IMR-90 (cell line): Measurements from ENCODE around the gene LAMA2. TPM values are rescaled to one million over a fixed set of nuclear protein-coding genes. Genes with fewer than 3 reads are reported as not detected.
"Not testable (repeated sequence)": the region's sequence is repeated elsewhere in the genome, so short reads cannot be mapped to it uniquely, and the experiment has no call there.

Experiments
- ATAC-seq: fragments of 200-7000 bp; cut with Tn5 transposase; 2 replicates; pipeline ENCODE4 v1.9.1; 2020; ENCODE audit warnings: low read depth, mild to moderate bottlenecking, moderate library complexity
- BruUV-seq: library from RNA; stranded (reverse); fragments of 400-500 nt; replicated peaks from 2 replicates; lab custom pipeline; 2021; lab: Mats Ljungman, UMichigan
- CTCF ChIA-PET: fragments of 300-600 bp; formaldehyde crosslinking; extraction: SDS; loops from one replicate; lab custom pipeline; 2021; ENCODE audit warnings: antibody characterized with exemption; lab: Yijun Ruan, JAX
- POLR2A ChIA-PET: fragments of 300-600 bp; sonication (Branson Sonifier 250); formaldehyde crosslinking; loops from one replicate; lab custom pipeline; 2022; ENCODE audit warnings: antibody characterized with exemption; ENCODE audit not compliant: unreplicated experiment; lab: Charles Lee
- DNase-seq: peaks from one replicate; pipeline ENCODE4 v3.0.0; 2013
- H2AFZ ChIP-seq: replicated peaks from 2 replicates; pipeline ENCODE3; 2013; ENCODE audit warnings: low read length, mild to moderate bottlenecking; ENCODE audit not compliant: poor library complexity
- H2AK5ac ChIP-seq: 2 replicates; pipeline ENCODE4 v1.6.1; 2013; ENCODE audit warnings: low read depth, low read length, inconsistent platforms
- H2AK9ac ChIP-seq: replicated peaks from 2 replicates; pipeline ENCODE3; 2013; ENCODE audit warnings: mild to moderate bottlenecking, low read depth, low read length, moderate library complexity; ENCODE audit not compliant: poor library complexity
- H2BK120ac ChIP-seq: 2 replicates; pipeline ENCODE4 v1.6.1; 2013; ENCODE audit warnings: low read depth, low read length, inconsistent platforms
- H2BK15ac ChIP-seq: 3 replicates; pipeline ENCODE4 v1.6.1; 2013; ENCODE audit warnings: low read depth, low read length, inconsistent platforms
- H2BK20ac ChIP-seq: 2 replicates; pipeline ENCODE4 v1.6.1; 2013; ENCODE audit warnings: low read depth, mild to moderate bottlenecking, inconsistent platforms, low read length, moderate library complexity
- H2BK5ac ChIP-seq: 2 replicates; pipeline ENCODE4 v1.6.1; 2013; ENCODE audit warnings: mild to moderate bottlenecking, low read depth, low read length, inconsistent platforms; ENCODE audit not compliant: poor library complexity, severe bottlenecking
- H3K14ac ChIP-seq: replicated peaks from 2 replicates; pipeline ENCODE4 v1.6.1; 2013; ENCODE audit warnings: low read depth, low read length, inconsistent platforms
- H3K18ac ChIP-seq: 2 replicates; pipeline ENCODE4 v1.6.1; 2013; ENCODE audit warnings: low read depth, low read length, control low read depth
- H3K23ac ChIP-seq: 2 replicates; pipeline ENCODE4 v1.6.1; 2013; ENCODE audit warnings: low read depth, low read length, inconsistent platforms
- H3K27ac ChIP-seq: 2 replicates; pipeline ENCODE4 v1.5.1; 2013; ENCODE audit warnings: mild to moderate bottlenecking, control low read depth, low read length; ENCODE audit not compliant: insufficient read depth
- H3K27me3 ChIP-seq: 2 replicates; pipeline ENCODE4 v1.6.1; 2013; ENCODE audit warnings: low read length; ENCODE audit not compliant: control insufficient read depth, insufficient read depth
- H3K36me3 ChIP-seq: 2 replicates; pipeline ENCODE4 v1.6.1; 2013; ENCODE audit warnings: low read length, mixed read lengths; ENCODE audit not compliant: control insufficient read depth, insufficient read depth
- H3K4ac ChIP-seq: 2 replicates; pipeline ENCODE4 v1.6.1; 2013; ENCODE audit warnings: low read depth, low read length, inconsistent platforms
- H3K4me1 ChIP-seq: 2 replicates; pipeline ENCODE4 v1.6.1; 2013; ENCODE audit warnings: low read length, mixed read lengths; ENCODE audit not compliant: control insufficient read depth, insufficient read depth
- H3K4me2 ChIP-seq: 2 replicates; pipeline ENCODE4 v1.6.1; 2013; ENCODE audit warnings: low read depth, mild to moderate bottlenecking, control low read depth, low read length, moderate library complexity
- H3K4me3 ChIP-seq: 2 replicates; pipeline ENCODE4 v1.5.1; 2013; ENCODE audit warnings: low read depth, mild to moderate bottlenecking, control low read depth, low read length, moderate library complexity; ENCODE audit not compliant: insufficient read depth
- H3K56ac ChIP-seq: 2 replicates; pipeline ENCODE4 v1.6.1; 2013; ENCODE audit warnings: low read length, inconsistent platforms; ENCODE audit not compliant: insufficient read depth; ENCODE audit errors: extremely low read depth
- H3K79me1 ChIP-seq, 2 experiments: 2 replicates each; pipeline ENCODE4 v1.6.1; 2013; ENCODE audit warnings: low read length in 2 of 2, inconsistent platforms in 1 of 2, low read depth in 1 of 2
- H3K9ac ChIP-seq: 2 replicates; pipeline ENCODE4 v1.6.1; 2013; ENCODE audit warnings: low read depth, low read length, control low read depth
- H3K9me1 ChIP-seq: 2 replicates; pipeline ENCODE4 v1.6.1; 2013; ENCODE audit warnings: low read length, inconsistent platforms; ENCODE audit not compliant: insufficient read depth
- H3K9me3 ChIP-seq: 2 replicates; pipeline ENCODE4 v1.6.1; 2013; ENCODE audit warnings: low read length; ENCODE audit not compliant: control insufficient read depth, insufficient read depth
- H4K20me1 ChIP-seq: 2 replicates; pipeline ENCODE4 v1.6.1; 2013; ENCODE audit warnings: low read length, inconsistent platforms; ENCODE audit not compliant: insufficient read depth
- H4K5ac ChIP-seq: 2 replicates; pipeline ENCODE4 v1.6.1; 2013; ENCODE audit warnings: mild to moderate bottlenecking, low read depth, low read length, control low read depth
- H4K8ac ChIP-seq, 2 experiments: 2 replicates each; pipeline ENCODE4 v1.6.1; 2013; ENCODE audit warnings: low read depth in 2 of 2, low read length in 2 of 2, control low read depth in 1 of 2, inconsistent platforms in 1 of 2
- H4K91ac ChIP-seq: 2 replicates; pipeline ENCODE4 v1.6.1; 2013; ENCODE audit warnings: low read depth, low read length, inconsistent platforms; ENCODE audit not compliant: insufficient read depth
- CHD1 ChIP-seq: IDR thresholded peaks from 2 replicates; pipeline ENCODE4 v1.6.1; 2012; ENCODE audit warnings: low read depth, low read length, improper control_type of control experiment
- FOS ChIP-seq: fragments of 150-350 bp; IDR thresholded peaks from 2 replicates; pipeline ENCODE4 v1.6.1; 2016; ENCODE audit warnings: low read depth, low read length
- POLR2A ChIP-seq: IDR thresholded peaks from 2 replicates; pipeline ENCODE4 v1.6.1; 2012; ENCODE audit warnings: mild to moderate bottlenecking, low read depth, low read length
- SMC3 ChIP-seq: fragments of 150-350 bp; IDR thresholded peaks from 2 replicates; pipeline ENCODE4 v1.6.1; 2016; ENCODE audit warnings: low read depth, mild to moderate bottlenecking, antibody characterized with exemption, low read length, moderate library complexity
- WGBS, 2 experiments: methylation state at CpG; one replicate each; pipeline versions ENCODE4 v1.1.5 to v1.1.7; 2013; ENCODE audit warnings: missing lambda C conversion rate in 2 of 2; ENCODE audit not compliant: insufficient read length in 1 of 2; ENCODE audit errors: extremely low coverage in 2 of 2; 5-methylcytosine and 5-hydroxymethylcytosine counted together
- dilution Hi-C: fragments of 300-500 bp; cut with HindIII; formaldehyde crosslinking; loops from one replicate; pipeline ENCODE4 v1.14.3; 2018; ENCODE audit warnings: low sequenced_read_pairs; ENCODE audit not compliant: unreplicated experiment
- in situ Hi-C: fragments of 300-500 bp; cut with MboI; formaldehyde crosslinking; loops from 3 replicates; pipeline ENCODE4 v1.14.3; 2019; ENCODE audit warnings: low sequenced_read_pairs, inconsistent platforms, mixed read lengths
- intact Hi-C: fragments of 100-400 bp; cut with micrococcal nuclease; formaldehyde crosslinking; loops from 2 replicates; pipeline ENCODE4 v1.10.0; 2022
- polyA plus RNA-seq, 3 experiments: library from polyadenylated mRNA; depleted of rRNA; stranded (reverse); fragments of >200 nt; gene quantifications; 2 replicates each; pipeline ENCODE4 v1.2.3, GENCODE V29; 2012; ENCODE audit warnings: low replicate concordance in 1 of 3
- total RNA-seq: library from RNA; depleted of rRNA; stranded (reverse); fragments of >200 nt; gene quantifications from 2 replicates; pipeline ENCODE4 v1.2.3, GENCODE V29; 2012
- TF ChIP-seq, protein P1 (sequence below): fragments of 150-350 bp; IDR thresholded peaks from 2 replicates; pipeline ENCODE4 v1.6.1; 2017; ENCODE audit warnings: mild to moderate bottlenecking, antibody characterized with exemption, low read length, low read depth

The LAMA2 gene
- total and polyA plus RNA-seq, 2 of the 4 experiments (the other 2 are of a cell fraction), result 9.9 to 13.3 TPM

DNA sequence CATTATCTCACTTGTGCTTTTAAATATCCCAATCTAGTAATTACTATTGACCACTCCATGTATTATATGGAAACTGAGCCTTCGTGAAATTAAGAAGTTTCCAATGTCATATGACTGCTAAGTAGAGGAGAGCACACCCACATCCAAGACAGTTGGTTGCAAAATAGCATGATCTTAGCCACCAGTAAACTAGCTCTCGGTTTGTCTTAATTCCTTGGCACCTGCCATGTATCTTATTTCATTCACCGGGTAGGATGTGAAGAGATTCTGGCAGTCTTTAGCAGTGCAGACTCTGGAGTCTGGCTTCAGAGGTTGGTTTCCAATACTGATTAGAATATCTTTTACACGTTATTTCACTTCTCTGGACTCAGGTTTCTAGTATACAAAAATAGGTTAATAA is 270.3 kb downstream of the LAMA2 start:
- Histone ChIP-seq H3K4ac (no peak overlapping the region), H3K27me3 (no peaks in the 10 kb centered on the region), H2AK9ac (no peak overlapping the region), H3K9me3 (no peaks in the 10 kb centered on the region), H3K9ac (no peak overlapping the region), H3K36me3 (no peaks in the 10 kb centered on the region), H4K20me1 (no peaks in the 10 kb centered on the region), H3K18ac (no peak overlapping the region), H4K91ac (no peak overlapping the region), H3K4me2 (no peak overlapping the region), H2AK5ac (no peak overlapping the region), H4K8ac (no peak overlapping the region), H3K4me1 (no peaks in the 10 kb centered on the region), H3K79me1 (no peaks in the 10 kb centered on the region), H3K56ac (no peak overlapping the region), H2BK15ac (no peak overlapping the region), H3K23ac (no peak overlapping the region), H3K27ac (no peak overlapping the region), H3K9me1 (no peaks in the 10 kb centered on the region), H3K4me3 (no peak overlapping the region), H2BK120ac (no peak overlapping the region), H4K5ac (no peak overlapping the region), H3K14ac (no peak overlapping the region), H2BK5ac (no peak overlapping the region), H2AFZ (no peak overlapping the region), H2BK20ac (no peak overlapping the region)
- DNase-seq, result no peak
- ChIA-PET CTCF (interaction anchor here (0.6 kb wide), 1 partner anchor 174 kb away, joined by 3 read pairs; no protein-coding TSS in a partner anchor), POLR2A (no interaction called here)
- dilution Hi-C loops, result no loop called here
- no peak for ATAC-seq
- in situ Hi-C loops, result no loop called here
- intact Hi-C loops, result no loop called here
- no CpG with 5 or more reads among the region's 4 CpGs for WGBS, 2 experiments
- no TSS peak for BruUV-seq
- TF ChIP-seq, protein P1, sequence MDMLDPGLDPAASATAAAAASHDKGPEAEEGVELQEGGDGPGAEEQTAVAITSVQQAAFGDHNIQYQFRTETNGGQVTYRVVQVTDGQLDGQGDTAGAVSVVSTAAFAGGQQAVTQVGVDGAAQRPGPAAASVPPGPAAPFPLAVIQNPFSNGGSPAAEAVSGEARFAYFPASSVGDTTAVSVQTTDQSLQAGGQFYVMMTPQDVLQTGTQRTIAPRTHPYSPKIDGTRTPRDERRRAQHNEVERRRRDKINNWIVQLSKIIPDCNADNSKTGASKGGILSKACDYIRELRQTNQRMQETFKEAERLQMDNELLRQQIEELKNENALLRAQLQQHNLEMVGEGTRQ, result no peak
- TF ChIP-seq POLR2A (no peak), FOS (no peak), SMC3 (no peak), CHD1 (no peak)

GRCh38 chr6:129159242-129159641 is 276.3 kb downstream of the LAMA2 start:
- H2AFZ ChIP-seq, BruUV-seq, H2BK15ac ChIP-seq, H2BK5ac ChIP-seq, H3K4me3 ChIP-seq, dilution Hi-C loops, H4K8ac ChIP-seq, H3K9me3 ChIP-seq, DNase-seq, intact Hi-C loops, H3K14ac ChIP-seq, H3K27me3 ChIP-seq, H3K18ac ChIP-seq, H2BK120ac ChIP-seq, POLR2A ChIA-PET, H3K9ac ChIP-seq, H3K4me1 ChIP-seq, H2AK5ac ChIP-seq, H2AK9ac ChIP-seq, H4K20me1 ChIP-seq, H3K36me3 ChIP-seq, H4K5ac ChIP-seq, in situ Hi-C loops, H3K9me1 ChIP-seq, H3K56ac ChIP-seq, H4K91ac ChIP-seq, H2BK20ac ChIP-seq, H3K79me1 ChIP-seq, H3K4ac ChIP-seq, CTCF ChIA-PET, H3K23ac ChIP-seq, H3K4me2 ChIP-seq, ATAC-seq, H3K27ac ChIP-seq: not testable (repeated sequence)
- WGBS, 2 experiments, result 79% methylated on average over 6 of the region's 17 CpGs; no CpG with 5 or more reads in 1 of the 2 experiments
